Epithelial cell of proximal tubule (primary cell): ENCODE results near the gene TRAPPC6A. TPM values are rescaled to one million over a fixed set of nuclear protein-coding genes. Genes with fewer than 3 reads are reported as not detected.

Experiments used
- DNase-seq: peaks from one replicate; pipeline ENCODE4 v3.0.0-alpha.2; 2011; ENCODE audit warnings: low read depth
- H3K4me3 ChIP-seq: 2 replicates; pipeline ENCODE4 v1.5.1; 2011; ENCODE audit warnings: low read depth, mild to moderate bottlenecking, low read length
- CTCF ChIP-seq: conservative IDR thresholded peaks from 2 replicates; pipeline ENCODE4 v1.5.1; 2012; ENCODE audit warnings: low read depth, mild to moderate bottlenecking, low read length
- total RNA-seq: library from RNA; depleted of rRNA; stranded (reverse); fragments of >200 nt; gene quantifications from 2 replicates; pipeline ENCODE4 v1.2.3, GENCODE V29; 2015

The TRAPPC6A gene
- total RNA-seq, 1 donor from 2014 or later: 16.5 TPM

- TF ChIP-seq CTCF: no peak
- no peak overlapping the region for H3K4me3 ChIP-seq
- DNase-seq: no peak
Measured at GRCh38 chr19:45172173-45172572, 5.9 kb downstream of the TRAPPC6A start.

- H3K4me3 ChIP-seq: no peak overlapping the region
- TF ChIP-seq CTCF: no peak
- no peak for DNase-seq
Measured at GRCh38 chr19:45171211-45171623, 6.8 kb downstream of the TRAPPC6A start.

GRCh38 chr19:45170146-45171106 is 7.6 kb downstream of the TRAPPC6A start:
- TF ChIP-seq CTCF: no peak
- no peak overlapping the region for H3K4me3 ChIP-seq
- DNase-seq: no peak

- DNase-seq: no peak
- H3K4me3 ChIP-seq: no peak overlapping the region
- TF ChIP-seq CTCF: no peak
Measured at GRCh38 chr19:45169602-45170001, 8.4 kb downstream of the TRAPPC6A start.

- no peak for DNase-seq
- H3K4me3 ChIP-seq: no peak overlapping the region
- no peak for TF ChIP-seq CTCF
Measured at GRCh38 chr19:45168767-45169351, 9.2 kb downstream of the TRAPPC6A start.

- H3K4me3 ChIP-seq: no peak overlapping the region
- TF ChIP-seq CTCF: no peak
- no peak for DNase-seq
Measured at GRCh38 chr19:45166723-45167252, 11.2 kb downstream of the TRAPPC6A start.
